ENCODE measurements around the gene LYRM4. TPM values are rescaled to one million over a fixed set of nuclear protein-coding genes. Genes with fewer than 3 reads are reported as not detected.

The LYRM4 gene
- total RNA-seq, 1 donor from 2014 or later = 34.4 TPM

GRCh38 chr6:5256952-5257351 is 3.8 kb downstream of the LYRM4 start:
- no peaks in the 10 kb centered on the region for H3K27me3 Mint-ChIP-seq
- H3K4me1 Mint-ChIP-seq (ENCODE audit: low read depth) = peaks cover 14% of the 10 kb centered on the region
- peaks cover 10% of the 10 kb centered on the region for H3K36me3 Mint-ChIP-seq (ENCODE audit: insufficient read depth)
- H3K4me3 Mint-ChIP-seq (ENCODE audit: low read depth) = no peak overlapping the region
- TF ChIP-seq CTCF (IDR thresholded peaks at IDR 0.05; ENCODE audit: unreplicated experiment) = no peak
- H3K9me3 Mint-ChIP-seq (ENCODE audit: low read depth) = no peaks in the 10 kb centered on the region
- DNase-seq (ENCODE audit: low spot score, unreplicated experiment) = no peak
- no peak overlapping the region for H3K27ac Mint-ChIP-seq

- TF ChIP-seq CTCF (IDR thresholded peaks at IDR 0.05; ENCODE audit: unreplicated experiment) = no peak
Measured at GRCh38 chr6:5250911-5251310, 9.8 kb downstream of the LYRM4 start.

DNA sequence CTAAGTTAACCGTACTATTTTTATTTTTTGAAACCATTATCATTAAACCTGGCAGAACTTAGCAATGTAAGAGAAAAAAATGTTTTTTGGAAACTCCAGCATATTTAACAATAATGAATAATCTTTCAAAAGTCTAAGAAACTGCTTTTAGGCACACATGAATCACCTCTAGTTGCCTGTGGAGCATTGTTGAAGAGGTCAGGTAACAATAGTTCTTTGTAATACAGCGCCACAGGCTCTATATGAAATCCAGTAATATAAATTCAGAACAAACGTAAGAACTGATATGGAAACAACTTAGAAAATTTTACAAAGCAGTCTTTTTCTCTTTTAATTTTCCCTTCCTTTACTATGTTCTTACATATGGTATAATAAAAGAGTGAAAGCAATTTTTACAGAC is 10.3 kb downstream of the LYRM4 start:
- TF ChIP-seq CTCF (IDR thresholded peaks at IDR 0.05; ENCODE audit: unreplicated experiment) = no peak
- Mint-ChIP-seq H3K27ac (no peak overlapping the region), H3K27me3 (no peaks in the 10 kb centered on the region), H3K36me3 (ENCODE audit: insufficient read depth) (peaks cover 5% of the 10 kb centered on the region), H3K4me3 (ENCODE audit: low read depth) (no peak overlapping the region), H3K4me1 (ENCODE audit: low read depth) (no peaks in the 10 kb centered on the region), H3K9me3 (ENCODE audit: low read depth) (peaks cover 4% of the 10 kb centered on the region)
- no peak for DNase-seq (ENCODE audit: low spot score, unreplicated experiment)

More at GRCh38 chr6:5250911-5251310, 9.8 kb downstream of the LYRM4 start:
- Mint-ChIP-seq H3K27ac (no peak overlapping the region), H3K27me3 (no peaks in the 10 kb centered on the region), H3K4me3 (ENCODE audit: low read depth) (no peak overlapping the region), H3K9me3 (ENCODE audit: low read depth) (peaks cover 4% of the 10 kb centered on the region), H3K36me3 (ENCODE audit: insufficient read depth) (peaks cover 5% of the 10 kb centered on the region), H3K4me1 (ENCODE audit: low read depth) (no peaks in the 10 kb centered on the region)
- DNase-seq (ENCODE audit: low spot score, unreplicated experiment) = no peak

DNA sequence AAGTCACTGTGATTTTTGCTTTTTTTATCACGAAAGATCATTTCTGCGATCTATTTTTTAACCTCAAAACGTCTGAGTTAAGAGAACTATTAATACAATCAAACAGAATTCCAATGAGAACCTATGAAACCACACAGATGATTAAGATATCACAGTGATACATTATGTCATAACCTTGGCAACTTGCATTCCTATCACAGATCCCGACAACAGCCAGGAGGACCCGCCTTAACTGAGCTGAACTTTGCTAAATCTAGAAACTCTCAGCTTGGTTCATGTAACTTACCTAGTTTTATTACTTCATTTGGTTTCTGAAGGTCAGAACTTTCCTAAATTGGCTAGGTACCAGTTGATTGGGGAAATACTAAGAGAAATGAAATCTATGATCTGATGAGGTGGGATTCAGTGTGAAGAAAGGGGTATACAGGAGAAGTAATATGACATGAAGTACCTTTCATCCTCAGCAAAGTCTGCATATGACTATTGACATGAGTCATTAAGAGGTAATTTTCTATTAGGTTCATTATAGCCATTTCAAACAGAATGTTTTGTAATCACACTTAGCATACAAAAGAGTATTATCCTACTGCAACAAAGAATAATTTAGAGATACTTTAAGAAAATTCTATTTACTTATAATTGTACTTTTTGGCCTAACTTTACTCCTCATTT is 11.2 kb downstream of the LYRM4 start:
- DNase-seq (ENCODE audit: low spot score, unreplicated experiment) = no peak
- H3K9me3 Mint-ChIP-seq (ENCODE audit: low read depth) = peaks cover 4% of the 10 kb centered on the region
- no peaks in the 10 kb centered on the region for H3K27me3 Mint-ChIP-seq
- no peaks in the 10 kb centered on the region for H3K4me1 Mint-ChIP-seq (ENCODE audit: low read depth)
- H3K4me3 Mint-ChIP-seq (ENCODE audit: low read depth) = no peak overlapping the region
- no peak for TF ChIP-seq CTCF (IDR thresholded peaks at IDR 0.05; ENCODE audit: unreplicated experiment)
- H3K36me3 Mint-ChIP-seq (ENCODE audit: insufficient read depth) = peaks cover 4% of the 10 kb centered on the region
- H3K27ac Mint-ChIP-seq = no peak overlapping the region

DNA sequence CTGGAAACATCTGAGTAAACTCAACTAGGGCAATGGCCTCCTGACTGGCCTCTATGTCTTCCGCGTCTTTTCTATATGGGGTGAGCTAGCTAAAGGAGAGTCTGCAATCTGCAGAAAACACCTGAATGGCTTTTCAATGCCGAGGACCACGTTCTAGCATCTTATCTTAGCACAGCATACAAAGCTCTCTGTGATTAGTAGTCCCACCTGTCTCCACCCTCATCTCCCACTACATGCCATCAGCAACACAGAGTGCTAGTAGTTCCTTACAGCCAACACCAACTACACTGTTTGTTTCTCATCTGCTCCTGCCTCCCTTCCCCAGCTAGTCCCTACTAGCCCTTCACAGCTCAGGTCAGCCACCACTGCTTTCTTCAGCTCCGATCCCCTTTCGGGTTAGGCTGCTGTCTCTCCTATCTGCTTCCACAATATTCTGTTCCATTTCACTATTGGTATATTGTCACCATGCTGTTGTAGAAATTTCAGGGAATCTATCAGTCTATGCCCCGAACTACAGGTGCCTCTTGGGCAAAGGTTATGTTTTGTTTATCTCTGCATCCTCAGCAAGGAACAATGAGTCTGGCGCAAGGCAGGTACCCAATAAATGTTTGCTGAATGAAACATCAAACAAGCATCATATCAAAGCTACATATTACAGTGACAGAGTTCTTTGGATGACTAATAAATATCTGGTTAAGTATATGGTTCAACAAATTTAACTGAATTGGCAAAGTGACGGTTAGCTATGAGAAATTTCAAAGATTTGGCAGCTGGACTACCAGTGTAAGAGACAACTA is 12.2 kb downstream of the LYRM4 start:
- no peak overlapping the region for H3K27ac Mint-ChIP-seq

More for the DNA sequence above, 12.2 kb downstream of the LYRM4 start:
- Mint-ChIP-seq H3K27me3 (no peaks in the 10 kb centered on the region), H3K4me1 (ENCODE audit: low read depth) (no peaks in the 10 kb centered on the region), H3K4me3 (ENCODE audit: low read depth) (no peak overlapping the region), H3K9me3 (ENCODE audit: low read depth) (peaks cover 4% of the 10 kb centered on the region), H3K36me3 (ENCODE audit: insufficient read depth) (peaks cover 4% of the 10 kb centered on the region)
- no peak for DNase-seq (ENCODE audit: low spot score, unreplicated experiment)
- TF ChIP-seq CTCF (IDR thresholded peaks at IDR 0.05; ENCODE audit: unreplicated experiment) = no peak
